OCI-LY1 (cell line): ENCODE measurements around the gene PPP6R1.

Source experiments
- H2AFZ ChIP-seq: fragments of 200-600 bp; sonication (generic), shearing (Covaris generic); 2 replicates; pipeline ENCODE4 v1.6.0; 2014; ENCODE audit warnings: antibody characterized with exemption, mild to moderate bottlenecking, low read length
- H3F3A ChIP-seq: fragments of 200-600 bp; sonication (generic), shearing (Covaris generic); 2 replicates; pipeline ENCODE4 v1.6.0; 2014; ENCODE audit warnings: mild to moderate bottlenecking, antibody characterized with exemption, low read length, moderate library complexity; ENCODE audit not compliant: insufficient read depth
- H3K27ac ChIP-seq: fragments of 200-600 bp; sonication (generic); 2 replicates; pipeline ENCODE4 v1.5.1; 2014; ENCODE audit warnings: low read length, mixed run types, mild to moderate bottlenecking, low read depth; ENCODE audit not compliant: poor library complexity, severe bottlenecking
- H3K27me3 ChIP-seq: fragments of 200-600 bp; sonication (generic); 2 replicates; pipeline ENCODE4 v1.6.0; 2014; ENCODE audit warnings: antibody characterized with exemption, mild to moderate bottlenecking, low read length, moderate library complexity; ENCODE audit not compliant: insufficient read depth
- H3K36me3 ChIP-seq: fragments of 200-600 bp; sonication (generic); 2 replicates; pipeline ENCODE4 v1.6.1; 2014; ENCODE audit warnings: mild to moderate bottlenecking, antibody characterized with exemption, low read length, moderate library complexity, mixed read lengths; ENCODE audit not compliant: insufficient read depth
- H3K4me1 ChIP-seq: fragments of 200-600 bp; sonication (generic); 2 replicates; pipeline ENCODE4 v1.5.1; 2014; ENCODE audit warnings: mild to moderate bottlenecking, low read length, moderate library complexity; ENCODE audit not compliant: insufficient read depth, severe bottlenecking
- H3K4me2 ChIP-seq: fragments of 200-600 bp; sonication (generic), shearing (Covaris generic); 2 replicates; pipeline ENCODE4 v1.6.1; 2014; ENCODE audit warnings: low read length
- H3K4me3 ChIP-seq: fragments of 200-600 bp; sonication (generic); 2 replicates; pipeline ENCODE4 v1.5.1; 2014; ENCODE audit warnings: low read length, low read depth, mild to moderate bottlenecking, mixed read lengths; ENCODE audit not compliant: poor library complexity, severe bottlenecking
- H3K79me2 ChIP-seq: fragments of 200-600 bp; shearing (Covaris generic); 2 replicates; pipeline ENCODE4 v1.6.1; 2016; ENCODE audit warnings: mixed run types, low read length, mixed read lengths; ENCODE audit not compliant: insufficient read depth
- H3K9ac ChIP-seq: fragments of 200-600 bp; sonication (generic), shearing (Covaris generic); 2 replicates; pipeline ENCODE4 v1.6.1; 2014; ENCODE audit warnings: mild to moderate bottlenecking, low read length, mixed read lengths
- H3K9me2 ChIP-seq: fragments of 200-600 bp; sonication (generic), shearing (Covaris generic); 2 replicates; pipeline ENCODE4 v1.6.1; 2014; ENCODE audit warnings: low read depth, mild to moderate bottlenecking, low read length, mixed read lengths
- H3K9me3 ChIP-seq: fragments of 200-600 bp; shearing (Covaris generic); 2 replicates; pipeline ENCODE4 v1.6.1; 2014; ENCODE audit warnings: low read length, mixed read lengths
- H4K20me1 ChIP-seq: fragments of 200-600 bp; sonication (generic), shearing (Covaris generic); 2 replicates; pipeline ENCODE4 v1.6.0; 2016; ENCODE audit warnings: mild to moderate bottlenecking, low read length; ENCODE audit not compliant: insufficient read depth
- EZH2 ChIP-seq: fragments of 200-600 bp; sonication (generic), shearing (Covaris generic); IDR thresholded peaks from 2 replicates; pipeline ENCODE4 v1.8.0; 2017; ENCODE audit warnings: borderline replicate concordance, mixed run types, mild to moderate bottlenecking, antibody characterized with exemption, low read length, moderate library complexity, mixed read lengths
- TF ChIP-seq, protein P1 (sequence below): fragments of 200-600 bp; sonication (generic), shearing (Covaris generic); IDR thresholded peaks from 2 replicates; pipeline ENCODE4 v1.5.1; 2017; ENCODE audit warnings: mild to moderate bottlenecking, antibody characterized with exemption, low read length, moderate library complexity, mixed read lengths

The PPP6R1 gene

DNA sequence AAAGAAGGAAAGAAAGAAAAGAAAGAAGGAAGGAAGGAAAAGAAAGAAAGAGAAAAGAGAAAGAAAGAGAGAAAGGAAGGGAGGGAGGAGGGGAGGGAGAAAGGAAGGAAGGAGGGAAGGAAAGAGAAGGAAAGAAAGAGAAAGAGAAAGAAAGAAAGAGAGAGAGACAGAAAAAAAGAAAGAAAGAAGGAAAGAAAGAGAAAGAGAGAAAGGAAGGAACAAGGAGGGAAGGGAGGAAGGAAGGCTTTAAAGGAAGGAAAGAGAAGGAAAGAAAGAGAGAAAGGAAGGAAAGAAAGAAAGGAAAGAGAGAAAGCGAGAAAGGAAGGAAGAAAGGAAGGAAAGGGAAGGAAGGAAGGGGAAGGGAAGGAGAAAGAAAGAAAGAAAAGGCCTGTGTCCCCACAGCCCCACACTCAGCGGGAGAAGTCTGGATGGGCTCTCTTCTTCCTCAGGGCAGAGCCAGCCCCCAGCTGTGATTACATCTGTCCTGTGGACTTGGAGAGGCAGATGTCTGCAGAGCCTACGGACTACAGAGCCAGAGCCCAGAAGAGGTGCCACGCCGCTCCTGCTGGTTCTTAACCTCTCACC, 59.1 kb downstream of the PPP6R1 start:
- TF ChIP-seq, protein P1, sequence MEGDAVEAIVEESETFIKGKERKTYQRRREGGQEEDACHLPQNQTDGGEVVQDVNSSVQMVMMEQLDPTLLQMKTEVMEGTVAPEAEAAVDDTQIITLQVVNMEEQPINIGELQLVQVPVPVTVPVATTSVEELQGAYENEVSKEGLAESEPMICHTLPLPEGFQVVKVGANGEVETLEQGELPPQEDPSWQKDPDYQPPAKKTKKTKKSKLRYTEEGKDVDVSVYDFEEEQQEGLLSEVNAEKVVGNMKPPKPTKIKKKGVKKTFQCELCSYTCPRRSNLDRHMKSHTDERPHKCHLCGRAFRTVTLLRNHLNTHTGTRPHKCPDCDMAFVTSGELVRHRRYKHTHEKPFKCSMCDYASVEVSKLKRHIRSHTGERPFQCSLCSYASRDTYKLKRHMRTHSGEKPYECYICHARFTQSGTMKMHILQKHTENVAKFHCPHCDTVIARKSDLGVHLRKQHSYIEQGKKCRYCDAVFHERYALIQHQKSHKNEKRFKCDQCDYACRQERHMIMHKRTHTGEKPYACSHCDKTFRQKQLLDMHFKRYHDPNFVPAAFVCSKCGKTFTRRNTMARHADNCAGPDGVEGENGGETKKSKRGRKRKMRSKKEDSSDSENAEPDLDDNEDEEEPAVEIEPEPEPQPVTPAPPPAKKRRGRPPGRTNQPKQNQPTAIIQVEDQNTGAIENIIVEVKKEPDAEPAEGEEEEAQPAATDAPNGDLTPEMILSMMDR, result no peak
- no peak for TF ChIP-seq EZH2
- no peaks in the 10 kb centered on the region for H3K9me2 ChIP-seq
- no peaks in the 10 kb centered on the region for H3F3A ChIP-seq

DNA sequence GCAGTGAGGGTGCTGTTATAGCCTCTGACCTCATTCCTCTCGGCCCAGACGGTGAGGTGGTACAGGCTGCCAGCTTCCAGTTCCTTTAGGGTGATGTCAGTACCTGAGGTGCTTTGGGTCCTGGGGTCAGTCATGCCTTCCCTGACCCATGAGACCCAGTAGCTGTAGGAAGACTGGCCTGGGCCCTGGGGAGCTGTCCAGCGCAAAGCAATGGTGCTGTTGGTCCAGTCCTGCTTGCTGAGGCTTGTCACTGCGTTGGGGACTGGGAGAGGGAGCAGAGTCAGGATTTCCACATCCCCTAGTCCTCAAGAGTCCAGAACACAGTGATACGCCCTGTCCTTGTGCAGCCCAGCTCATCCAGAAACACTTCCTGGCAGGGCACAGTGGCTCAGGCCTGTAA, 60.2 kb downstream of the PPP6R1 start:
- no peaks in the 10 kb centered on the region for H3K9me2 ChIP-seq
- H3K27me3 ChIP-seq, result peaks cover 7% of the 10 kb centered on the region; the same call in 1 of the 2 replicates
- no peak overlapping the region for H3K4me2 ChIP-seq
- no peaks in the 10 kb centered on the region for H3K36me3 ChIP-seq
- no peak overlapping the region for H3K9ac ChIP-seq
- H2AFZ ChIP-seq, result no peak overlapping the region
- no peak overlapping the region for H3K4me3 ChIP-seq
- H3K9me3 ChIP-seq, result no peaks in the 10 kb centered on the region
- TF ChIP-seq, protein P1, result no peak
- TF ChIP-seq EZH2, result no peak
- H3F3A ChIP-seq, result no peaks in the 10 kb centered on the region
- H3K27ac ChIP-seq, result no peak overlapping the region
- H4K20me1 ChIP-seq, result no peaks in the 10 kb centered on the region
- H3K79me2 ChIP-seq, result no peaks in the 10 kb centered on the region
- H3K4me1 ChIP-seq, result no peaks in the 10 kb centered on the region

More for the DNA sequence above, 59.1 kb downstream of the PPP6R1 start:
- Histone ChIP-seq H3K79me2 (no peaks in the 10 kb centered on the region), H3K9me3 (no peaks in the 10 kb centered on the region), H3K36me3 (no peaks in the 10 kb centered on the region), H3K27me3 (peaks cover 7% of the 10 kb centered on the region; the same call in 1 of the 2 replicates), H3K27ac (no peak overlapping the region), H2AFZ (no peak overlapping the region), H3K9ac (no peak overlapping the region), H4K20me1 (no peaks in the 10 kb centered on the region), H3K4me3 (no peak overlapping the region), H3K4me1 (no peaks in the 10 kb centered on the region), H3K4me2 (no peak overlapping the region)

DNA sequence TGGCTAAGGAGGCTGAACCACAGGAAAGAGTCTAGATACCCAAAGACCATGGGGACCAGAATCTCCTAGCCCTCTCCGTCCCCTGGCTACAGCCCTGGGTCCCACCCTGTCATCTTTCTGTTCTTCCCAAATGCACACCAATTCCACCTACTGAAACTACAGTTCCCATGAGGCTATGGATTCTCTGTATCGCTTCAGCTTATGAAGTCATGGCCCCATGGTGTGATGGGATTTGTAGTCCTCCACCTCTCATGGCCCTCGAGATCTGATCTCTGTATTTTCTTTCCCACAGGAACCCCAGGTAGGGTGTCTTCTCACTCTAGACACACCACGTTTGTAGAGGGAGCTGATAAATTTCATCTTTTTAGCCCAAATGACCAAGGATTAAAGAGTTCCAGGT, 61.3 kb downstream of the PPP6R1 start:
- H3K4me3 ChIP-seq, result no peak overlapping the region
- no peak overlapping the region for H3K9ac ChIP-seq
- TF ChIP-seq, protein P1, result no peak
- TF ChIP-seq EZH2, result no peak
- H3K36me3 ChIP-seq, result no peaks in the 10 kb centered on the region
- peaks cover 7% of the 10 kb centered on the region; the same call in 1 of the 2 replicates for H3K27me3 ChIP-seq
- no peaks in the 10 kb centered on the region for H3K79me2 ChIP-seq
- H4K20me1 ChIP-seq, result no peaks in the 10 kb centered on the region
- H3K27ac ChIP-seq, result no peak overlapping the region
- no peak overlapping the region for H2AFZ ChIP-seq
- no peaks in the 10 kb centered on the region for H3K9me3 ChIP-seq
- H3K9me2 ChIP-seq, result no peaks in the 10 kb centered on the region
- no peaks in the 10 kb centered on the region for H3F3A ChIP-seq
- H3K4me2 ChIP-seq, result no peak overlapping the region
- no peaks in the 10 kb centered on the region for H3K4me1 ChIP-seq
